GM18907 (cell line): ENCODE data around the gene KLC1.

ENCODE experiments used
- ATAC-seq: cut with Tn5 transposase; IDR thresholded peaks from one replicate; pipeline ENCODE4 v1.9.1; 2021; ENCODE audit warnings: mild to moderate bottlenecking, moderate library complexity; ENCODE audit not compliant: unreplicated experiment

The KLC1 gene

GRCh38 chr14:103715052-103716000 lies 86.3 kb downstream of the KLC1 start, which contains the start of the genes XRCC3 and ZFYVE21:
XRCC3 (minus strand) TSS chr14:103715451; CDS start chr14:103711087, 4,364 bp downstream.
ZFYVE21 (plus strand) TSS chr14:103715810; CDS start chr14:103715842, 32 bp downstream.
- ATAC-seq, result peak; percentile 94

- peak; percentile 0 for ATAC-seq
These were observed 87.2 kb downstream of the KLC1 start for GRCh38 chr14:103716091-103716801.

DNA sequence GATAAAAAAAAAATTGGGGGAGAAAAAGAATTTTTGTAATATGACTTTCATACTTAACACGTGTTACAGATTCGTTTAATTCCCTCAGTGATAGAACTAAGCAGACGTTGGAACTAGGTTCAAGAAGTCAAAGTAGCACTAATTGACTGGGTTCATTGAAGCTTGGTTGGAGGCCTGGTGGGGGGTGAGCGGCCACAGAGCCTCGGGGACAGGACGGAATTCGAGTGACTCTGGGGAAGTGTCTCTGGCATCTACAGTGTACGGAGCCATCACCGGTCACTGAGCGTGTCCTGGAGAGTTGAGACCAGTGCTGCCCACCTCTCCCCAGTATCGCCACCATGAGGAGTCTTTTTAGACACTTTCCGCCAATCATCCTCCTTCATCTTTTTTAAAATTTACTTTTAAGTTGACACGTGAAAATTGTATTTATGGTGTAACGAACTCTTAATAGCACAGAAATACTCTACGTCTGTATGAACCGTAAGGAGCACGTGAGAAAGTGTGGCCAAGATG lies 87.9 kb downstream of the KLC1 start:
- no peak for ATAC-seq

- ATAC-seq, result no peak
These were observed 89.6 kb downstream of the KLC1 start for GRCh38 chr14:103718572-103718971.

DNA sequence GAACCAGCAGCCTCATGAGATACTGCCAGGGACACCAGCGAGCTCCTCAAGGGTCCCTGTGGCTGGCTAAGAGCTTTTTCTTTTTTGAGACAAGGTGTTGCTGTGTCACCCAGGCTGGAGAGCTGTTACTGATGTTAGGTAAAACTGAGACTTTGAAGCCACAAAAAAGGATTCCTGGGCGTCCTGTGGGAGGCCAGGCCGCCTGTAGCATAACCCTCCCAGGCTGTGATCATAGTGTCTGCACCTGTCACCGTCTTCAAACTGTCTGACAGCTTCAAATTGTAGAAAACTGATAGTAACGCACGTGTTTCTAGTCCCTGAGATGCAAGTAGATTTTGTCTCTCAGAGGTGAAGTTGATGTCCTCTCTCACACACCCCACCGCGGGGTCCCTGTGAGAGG lies 90.7 kb downstream of the KLC1 start:
- ATAC-seq, result no peak

GRCh38 chr14:103721334-103722120 lies 92.5 kb downstream of the KLC1 start:
- ATAC-seq, result no peak

- ATAC-seq, result no peak
These were observed 94.7 kb downstream of the KLC1 start for GRCh38 chr14:103723748-103724081.

DNA sequence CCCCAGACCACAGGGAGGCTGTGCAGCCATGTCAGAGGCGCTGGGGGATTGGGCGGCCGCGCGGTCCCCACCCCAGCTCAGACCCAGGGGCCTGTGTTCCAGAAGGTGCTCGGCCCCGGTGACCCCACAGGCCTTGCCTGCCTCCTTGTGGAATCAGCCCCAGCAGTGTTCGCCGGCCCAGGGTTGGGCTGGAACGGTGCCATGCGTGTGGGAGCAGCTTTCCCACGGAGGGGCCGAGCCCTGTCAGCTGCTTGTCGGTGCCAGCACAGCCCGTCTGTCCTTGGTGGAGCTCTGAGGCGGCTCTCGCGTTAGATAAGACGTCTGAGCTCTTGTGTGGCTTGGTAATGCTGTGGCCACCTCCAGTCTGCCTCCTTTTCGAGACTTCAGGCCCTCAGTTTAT lies 95.1 kb downstream of the KLC1 start:
- no peak for ATAC-seq

DNA sequence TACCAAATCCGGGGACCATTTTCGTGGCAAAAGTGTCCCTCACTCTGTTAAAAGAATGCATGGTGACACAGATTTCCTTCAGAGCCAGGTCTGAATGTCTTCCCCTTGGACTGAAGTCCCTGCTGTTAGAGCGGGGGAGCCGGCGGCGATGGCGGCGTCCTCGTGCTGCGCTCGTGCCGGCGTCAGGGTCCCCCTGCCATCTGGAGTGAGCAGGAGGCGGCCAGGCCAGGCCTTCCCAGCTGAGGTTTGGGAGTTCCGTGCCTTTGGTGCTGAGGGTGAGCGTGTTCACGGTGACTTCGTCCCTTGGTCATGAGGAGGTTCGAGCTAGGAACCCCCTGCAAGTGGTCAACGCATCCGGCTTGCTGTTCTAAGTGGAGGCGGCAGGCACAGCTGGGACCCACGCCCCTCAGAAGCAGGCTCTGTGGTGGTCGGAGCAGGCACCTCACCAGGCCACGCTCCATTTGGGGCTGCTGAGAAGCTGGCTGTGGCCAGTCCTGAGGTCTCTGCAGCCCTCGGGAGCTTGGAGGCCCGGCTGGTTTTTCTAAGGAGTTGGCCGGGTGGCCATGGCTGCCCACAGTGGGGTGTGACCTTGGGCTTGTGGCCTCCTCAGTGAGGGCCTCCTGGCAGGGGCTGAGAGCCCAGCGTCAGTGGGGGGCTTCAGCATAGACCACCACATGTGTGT lies 96.1 kb downstream of the KLC1 start:
- ATAC-seq, result no peak

GRCh38 chr14:103725739-103726395 lies 96.9 kb downstream of the KLC1 start:
- ATAC-seq, result no peak

- ATAC-seq, result no peak
These were observed 97.5 kb downstream of the KLC1 start for GRCh38 chr14:103726474-103726873.

DNA sequence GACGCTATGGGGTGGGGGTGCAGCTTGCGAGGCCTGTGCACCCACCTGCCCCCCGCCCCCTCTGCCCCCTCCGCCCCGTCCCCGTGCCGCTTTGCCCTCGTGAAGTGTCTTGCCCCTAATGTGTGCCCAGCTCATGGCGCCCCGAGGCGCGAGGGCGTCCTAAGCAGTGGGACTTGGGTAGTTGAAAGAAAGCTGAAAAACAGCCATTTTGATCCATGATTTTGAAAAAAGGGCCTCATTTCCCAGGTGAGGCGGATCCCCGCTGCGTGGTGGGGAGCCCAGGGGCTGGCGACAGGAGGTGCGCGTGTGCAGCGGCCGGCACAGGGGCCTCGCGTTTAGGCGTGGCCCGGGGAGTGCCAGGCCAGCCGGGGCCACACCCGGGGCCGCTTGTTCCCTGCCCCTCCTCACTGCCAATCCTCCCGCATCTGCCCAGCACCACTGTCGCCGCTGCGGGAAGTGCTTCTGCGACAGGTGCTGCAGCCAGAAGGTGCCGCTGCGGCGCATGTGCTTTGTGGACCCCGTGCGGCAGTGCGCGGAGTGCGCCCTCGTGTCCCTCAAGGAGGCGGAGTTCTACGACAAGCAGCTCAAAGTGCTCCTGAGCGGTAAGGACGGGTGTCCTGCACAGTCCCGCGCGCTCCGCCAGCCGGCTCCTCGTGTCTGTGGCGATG lies 98.4 kb downstream of the KLC1 start:
- no peak for ATAC-seq

- ATAC-seq, result no peak
These were observed 99.1 kb downstream of the KLC1 start for GRCh38 chr14:103728141-103728540.

DNA sequence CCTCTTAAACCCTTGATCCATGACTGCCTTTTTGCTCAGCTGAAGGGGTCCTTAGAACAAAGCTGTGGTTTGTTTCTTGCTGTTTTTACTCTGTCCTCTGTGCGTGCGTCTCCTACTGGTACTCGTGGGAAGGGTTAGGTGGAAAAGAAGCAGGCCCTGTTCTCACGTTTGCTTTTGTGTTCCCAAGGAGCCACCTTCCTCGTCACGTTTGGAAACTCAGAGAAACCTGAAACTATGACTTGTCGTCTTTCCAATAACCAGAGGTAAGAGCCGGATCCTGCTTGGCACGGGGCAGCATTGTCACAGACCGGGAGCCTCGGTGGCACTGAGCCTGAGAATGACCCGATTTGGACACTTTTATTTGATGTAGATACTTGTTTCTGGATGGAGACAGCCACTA lies 99.7 kb downstream of the KLC1 start:
- ATAC-seq, result no peak

- no peak for ATAC-seq
These were observed 100.8 kb downstream of the KLC1 start for GRCh38 chr14:103729496-103730448.

- ATAC-seq, result no peak
These were observed 101.6 kb downstream of the KLC1 start for GRCh38 chr14:103730490-103731035.

DNA sequence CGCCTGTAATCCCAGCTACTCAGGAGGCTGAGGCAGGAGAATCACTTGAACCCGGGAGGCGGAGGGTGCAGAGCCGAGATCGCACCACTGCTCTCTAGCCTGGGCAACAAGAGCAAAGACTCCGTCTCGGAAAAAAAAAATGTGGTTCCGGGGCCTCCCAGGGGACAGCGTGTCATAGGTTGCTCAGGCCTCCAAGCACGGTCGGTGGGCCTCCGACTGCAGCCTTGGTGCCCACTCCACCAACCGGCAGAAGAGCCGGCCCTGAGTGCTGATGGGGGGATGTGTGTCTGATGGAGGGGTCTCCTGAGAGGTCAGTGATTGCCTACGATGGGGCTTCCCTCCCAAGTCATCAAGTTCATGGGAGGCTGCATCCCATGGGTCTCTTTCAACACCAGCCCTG lies 102.5 kb downstream of the KLC1 start:
- ATAC-seq, result no peak
